SK-N-SH (cell line): ENCODE measurements around the gene SIAH3. TPM values are rescaled to one million over a fixed set of nuclear protein-coding genes. Genes with fewer than 3 reads are reported as not detected.
A peak's percentile ranks its signal among the peaks of the same experiment; 100 is the strongest.

ENCODE experiments used
- CTCF ChIA-PET: fragments of 300-600, 350-600 bp; formaldehyde crosslinking; extraction: SDS; loops from one replicate; lab custom pipeline; 2021; lab: Yijun Ruan, JAX
- POLR2A ChIA-PET: fragments of 350-600 bp; sonication (Branson Sonifier 250); formaldehyde crosslinking; extraction: SDS; loops from one replicate; lab custom pipeline; 2020; ENCODE audit warnings: antibody characterized with exemption, inconsistent platforms; lab: Yijun Ruan, JAX
- DNase-seq: peaks from one replicate; pipeline ENCODE4 v3.0.0; 2012
- H2AFZ ChIP-seq: fragments of 200-600 bp; sonication (generic); 2 replicates; pipeline ENCODE4 v1.8.1; 2016; ENCODE audit warnings: antibody characterized with exemption, mild to moderate bottlenecking, low read depth
- H3F3A ChIP-seq: fragments of 200-600 bp; sonication (generic); replicated peaks from 2 replicates; pipeline ENCODE3; 2016; ENCODE audit warnings: antibody characterized with exemption, mild to moderate bottlenecking; ENCODE audit not compliant: insufficient read depth
- H3K27ac ChIP-seq, 2 experiments: fragments of 200-500 bp in 1 of 2; fragments of 200-600 bp in 1 of 2; sonication (Bioruptor generic) in 1 of 2; sonication (generic), shearing (Covaris generic) in 1 of 2; 2 replicates each; pipeline versions ENCODE4 v1.5.1 to v1.6.1; 2014 to 2016; ENCODE audit warnings: low read depth in 2 of 2, inconsistent platforms in 1 of 2, low read length in 1 of 2, mild to moderate bottlenecking in 1 of 2, mixed read lengths in 1 of 2
- H3K27me3 ChIP-seq: fragments of 200-600 bp; sonication (generic), shearing (Covaris generic); 2 replicates; pipeline ENCODE4 v1.6.1; 2016; ENCODE audit warnings: mixed run types; ENCODE audit not compliant: insufficient read depth
- H3K36me3 ChIP-seq, 2 experiments: fragments of 200-500 bp in 1 of 2; fragments of 200-600 bp in 1 of 2; sonication (Bioruptor generic) in 1 of 2; sonication (generic) in 1 of 2; replicated peaks in 1 of 2; 2 replicates each; pipeline versions ENCODE3 to v1.5.1; 2014 to 2016; ENCODE audit warnings: low read length in 1 of 2, mild to moderate bottlenecking in 1 of 2; ENCODE audit not compliant: insufficient read depth in 2 of 2, control insufficient read depth in 1 of 2
- H3K4me1 ChIP-seq, 2 experiments: fragments of 200-500 bp in 1 of 2; fragments of 200-600 bp in 1 of 2; sonication (Bioruptor generic) in 1 of 2; sonication (generic), shearing (Covaris generic) in 1 of 2; 2 replicates each; pipeline versions ENCODE4 v1.5.1 to v1.6.1; 2014 to 2016; ENCODE audit warnings: low read depth in 1 of 2, low read length in 1 of 2, mixed run types in 1 of 2; ENCODE audit not compliant: insufficient read depth in 2 of 2, control insufficient read depth in 1 of 2
- H3K4me2 ChIP-seq: fragments of 200-600 bp; sonication (generic), shearing (Covaris generic); 2 replicates; pipeline ENCODE4 v1.6.1; 2017; ENCODE audit warnings: mixed run types
- H3K4me3 ChIP-seq, 2 experiments: fragments of 200-500 bp in 1 of 2; fragments of 200-600 bp in 1 of 2; sonication (Bioruptor generic) in 1 of 2; sonication (generic), shearing (Covaris generic) in 1 of 2; 2 replicates each; pipeline versions ENCODE4 v1.5.1 to v1.8.1; 2014 to 2016; ENCODE audit warnings: low read depth in 2 of 2, inconsistent platforms in 1 of 2, low read length in 1 of 2, mild to moderate bottlenecking in 1 of 2, mixed read lengths in 1 of 2, moderate library complexity in 1 of 2
- H3K79me2 ChIP-seq: fragments of 200-600 bp; sonication (generic); 2 replicates; pipeline ENCODE4 v1.8.1; 2017; ENCODE audit warnings: mild to moderate bottlenecking; ENCODE audit not compliant: insufficient read depth
- H3K9ac ChIP-seq: fragments of 200-600 bp; sonication (generic); 2 replicates; pipeline ENCODE4 v1.6.1; 2017; ENCODE audit warnings: mixed run types
- H3K9me2 ChIP-seq: fragments of 200-600 bp; sonication (generic); 2 replicates; pipeline ENCODE4 v1.6.1; 2017; ENCODE audit warnings: mixed run types
- H3K9me3 ChIP-seq: fragments of 200-600 bp; sonication (generic); 2 replicates; pipeline ENCODE4 v1.6.1; 2017; ENCODE audit warnings: mixed run types, mild to moderate bottlenecking, moderate library complexity
- H4K20me1 ChIP-seq: fragments of 200-600 bp; sonication (generic); 2 replicates; pipeline ENCODE4 v1.6.1; 2017; ENCODE audit warnings: mild to moderate bottlenecking, mixed run types; ENCODE audit not compliant: insufficient read depth
- FOSL2 ChIP-seq: IDR thresholded peaks from 2 replicates; pipeline ENCODE4 v1.4.0; 2012; ENCODE audit warnings: low read depth, mild to moderate bottlenecking, moderate library complexity, borderline replicate concordance
- FOXJ3 ChIP-seq: sonication (generic); formaldehyde crosslinking; IDR thresholded peaks from 2 replicates; pipeline ENCODE4 v1.5.1; 2020; ENCODE audit warnings: mild to moderate bottlenecking, missing genetic modification reagents
- GABPA ChIP-seq: IDR thresholded peaks from 2 replicates; pipeline ENCODE4 v1.4.0; 2012; ENCODE audit warnings: low read depth, mild to moderate bottlenecking
- MEF2A ChIP-seq: IDR thresholded peaks from 2 replicates; pipeline ENCODE4 v1.4.0; 2012; ENCODE audit warnings: low read depth, borderline replicate concordance
- MXI1 ChIP-seq: IDR thresholded peaks from 2 replicates; pipeline ENCODE4 v1.6.1; 2012; ENCODE audit warnings: mild to moderate bottlenecking, low read depth, low read length, improper control_type of control experiment
- RCOR1 ChIP-seq: fragments of 150-350 bp; IDR thresholded peaks from 2 replicates; pipeline ENCODE4 v1.6.1; 2017; ENCODE audit warnings: antibody characterized with exemption, low read length
- RXRA ChIP-seq: IDR thresholded peaks from 2 replicates; pipeline ENCODE4 v1.4.0; 2012; ENCODE audit warnings: low read depth, mild to moderate bottlenecking, borderline replicate concordance
- SMC3 ChIP-seq: IDR thresholded peaks from 2 replicates; pipeline ENCODE4 v1.6.1; 2012; ENCODE audit warnings: low read depth, low read length, improper control_type of control experiment
- TEAD4 ChIP-seq: IDR thresholded peaks from 2 replicates; pipeline ENCODE4 v1.4.0; 2012; ENCODE audit warnings: mild to moderate bottlenecking, borderline replicate concordance; ENCODE audit not compliant: insufficient read depth
- WGBS: methylation state at CpG from one replicate; pipeline ENCODE4 v1.1.6; 2017; ENCODE audit warnings: low lambda C conversion rate; 5-methylcytosine and 5-hydroxymethylcytosine counted together
- polyA plus RNA-seq, 3 experiments: library from polyadenylated mRNA; depleted of rRNA; stranded (reverse); fragments of >200 nt; gene quantifications; 2 replicates each; pipeline ENCODE4 v1.2.3, GENCODE V29; 2012
- TF ChIP-seq, protein P1 (sequence below): IDR thresholded peaks from 2 replicates; pipeline ENCODE4 v1.6.1; 2012; ENCODE audit warnings: mild to moderate bottlenecking, low read depth, low read length, moderate library complexity
- TF ChIP-seq, protein P2 (sequence below): IDR thresholded peaks from 2 replicates; pipeline ENCODE4 v1.4.0; 2012; ENCODE audit warnings: low read depth, borderline replicate concordance
- TF ChIP-seq, protein P3 (sequence below): fragments of 200-600 bp; sonication (generic); IDR thresholded peaks from 2 replicates; pipeline ENCODE4 v1.6.1; 2017; ENCODE audit warnings: antibody characterized with exemption, mild to moderate bottlenecking, moderate library complexity
- TF ChIP-seq, protein P4 (sequence below): IDR thresholded peaks from 2 replicates; pipeline ENCODE4 v1.4.0; 2012; ENCODE audit warnings: low read depth
- TF ChIP-seq, protein P5 (sequence below): IDR thresholded peaks from 2 replicates; pipeline ENCODE4 v1.4.0; 2012; ENCODE audit warnings: low read depth, borderline replicate concordance

Gene SIAH3
- polyA plus RNA-seq, 1 of the 3 experiments (the other 2 are of a cell fraction) = 0.08 TPM

DNA sequence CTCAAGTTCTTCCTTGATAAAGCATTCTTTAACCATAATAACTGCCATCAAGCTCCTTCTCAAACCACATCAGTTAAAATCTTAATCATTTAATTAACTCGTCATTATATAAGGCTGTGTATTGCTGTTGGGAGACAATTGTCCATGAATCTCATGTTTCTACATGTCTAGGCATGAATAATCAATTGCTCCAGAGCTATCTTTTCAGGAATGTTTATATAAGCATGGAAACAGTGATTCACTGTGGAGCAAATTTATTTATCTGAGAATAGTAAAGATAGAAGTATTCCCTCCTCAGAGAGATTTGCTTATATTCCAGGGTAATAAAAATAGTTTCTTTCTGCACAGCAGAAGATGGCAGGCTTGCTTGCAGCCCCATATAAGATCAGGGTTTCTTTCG, 78.3 kb downstream of the SIAH3 start:
- H3K4me2 ChIP-seq = no peak overlapping the region
- no peaks in the 10 kb centered on the region for H3K79me2 ChIP-seq
- TF ChIP-seq, protein P1, sequence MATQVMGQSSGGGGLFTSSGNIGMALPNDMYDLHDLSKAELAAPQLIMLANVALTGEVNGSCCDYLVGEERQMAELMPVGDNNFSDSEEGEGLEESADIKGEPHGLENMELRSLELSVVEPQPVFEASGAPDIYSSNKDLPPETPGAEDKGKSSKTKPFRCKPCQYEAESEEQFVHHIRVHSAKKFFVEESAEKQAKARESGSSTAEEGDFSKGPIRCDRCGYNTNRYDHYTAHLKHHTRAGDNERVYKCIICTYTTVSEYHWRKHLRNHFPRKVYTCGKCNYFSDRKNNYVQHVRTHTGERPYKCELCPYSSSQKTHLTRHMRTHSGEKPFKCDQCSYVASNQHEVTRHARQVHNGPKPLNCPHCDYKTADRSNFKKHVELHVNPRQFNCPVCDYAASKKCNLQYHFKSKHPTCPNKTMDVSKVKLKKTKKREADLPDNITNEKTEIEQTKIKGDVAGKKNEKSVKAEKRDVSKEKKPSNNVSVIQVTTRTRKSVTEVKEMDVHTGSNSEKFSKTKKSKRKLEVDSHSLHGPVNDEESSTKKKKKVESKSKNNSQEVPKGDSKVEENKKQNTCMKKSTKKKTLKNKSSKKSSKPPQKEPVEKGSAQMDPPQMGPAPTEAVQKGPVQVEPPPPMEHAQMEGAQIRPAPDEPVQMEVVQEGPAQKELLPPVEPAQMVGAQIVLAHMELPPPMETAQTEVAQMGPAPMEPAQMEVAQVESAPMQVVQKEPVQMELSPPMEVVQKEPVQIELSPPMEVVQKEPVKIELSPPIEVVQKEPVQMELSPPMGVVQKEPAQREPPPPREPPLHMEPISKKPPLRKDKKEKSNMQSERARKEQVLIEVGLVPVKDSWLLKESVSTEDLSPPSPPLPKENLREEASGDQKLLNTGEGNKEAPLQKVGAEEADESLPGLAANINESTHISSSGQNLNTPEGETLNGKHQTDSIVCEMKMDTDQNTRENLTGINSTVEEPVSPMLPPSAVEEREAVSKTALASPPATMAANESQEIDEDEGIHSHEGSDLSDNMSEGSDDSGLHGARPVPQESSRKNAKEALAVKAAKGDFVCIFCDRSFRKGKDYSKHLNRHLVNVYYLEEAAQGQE = no peak
- TF ChIP-seq SMC3 = no peak
- TF ChIP-seq, protein P2, sequence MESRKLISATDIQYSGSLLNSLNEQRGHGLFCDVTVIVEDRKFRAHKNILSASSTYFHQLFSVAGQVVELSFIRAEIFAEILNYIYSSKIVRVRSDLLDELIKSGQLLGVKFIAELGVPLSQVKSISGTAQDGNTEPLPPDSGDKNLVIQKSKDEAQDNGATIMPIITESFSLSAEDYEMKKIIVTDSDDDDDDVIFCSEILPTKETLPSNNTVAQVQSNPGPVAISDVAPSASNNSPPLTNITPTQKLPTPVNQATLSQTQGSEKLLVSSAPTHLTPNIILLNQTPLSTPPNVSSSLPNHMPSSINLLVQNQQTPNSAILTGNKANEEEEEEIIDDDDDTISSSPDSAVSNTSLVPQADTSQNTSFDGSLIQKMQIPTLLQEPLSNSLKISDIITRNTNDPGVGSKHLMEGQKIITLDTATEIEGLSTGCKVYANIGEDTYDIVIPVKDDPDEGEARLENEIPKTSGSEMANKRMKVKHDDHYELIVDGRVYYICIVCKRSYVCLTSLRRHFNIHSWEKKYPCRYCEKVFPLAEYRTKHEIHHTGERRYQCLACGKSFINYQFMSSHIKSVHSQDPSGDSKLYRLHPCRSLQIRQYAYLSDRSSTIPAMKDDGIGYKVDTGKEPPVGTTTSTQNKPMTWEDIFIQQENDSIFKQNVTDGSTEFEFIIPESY = no peak
- H4K20me1 ChIP-seq = no peaks in the 10 kb centered on the region
- no peaks in the 10 kb centered on the region for H3K36me3 ChIP-seq
- ChIA-PET CTCF (no interaction called here), POLR2A (no interaction called here)
- peaks cover 0 to 4% of the 10 kb centered on the region in 2 experiments; a peak in 3 of 4 replicates for H3K4me1 ChIP-seq
- H3K27me3 ChIP-seq = 0 out of 2 replicates have a peak, but pooled peaks cover 4% of the 10 kb centered on the region
- no peak for DNase-seq
- H3F3A ChIP-seq = no peaks in the 10 kb centered on the region
- H3K9ac ChIP-seq = no peak overlapping the region
- H3K9me2 ChIP-seq = no peaks in the 10 kb centered on the region
- 35% methylated on average over 2 of the region's 2 CpGs for WGBS
- H2AFZ ChIP-seq = peak overlapping the region; percentile 32; the same call in 1 of the 2 replicates
- no peak overlapping the region for H3K4me3 ChIP-seq
- H3K9me3 ChIP-seq = no peaks in the 10 kb centered on the region
- H3K27ac ChIP-seq = no peak overlapping the region

DNA sequence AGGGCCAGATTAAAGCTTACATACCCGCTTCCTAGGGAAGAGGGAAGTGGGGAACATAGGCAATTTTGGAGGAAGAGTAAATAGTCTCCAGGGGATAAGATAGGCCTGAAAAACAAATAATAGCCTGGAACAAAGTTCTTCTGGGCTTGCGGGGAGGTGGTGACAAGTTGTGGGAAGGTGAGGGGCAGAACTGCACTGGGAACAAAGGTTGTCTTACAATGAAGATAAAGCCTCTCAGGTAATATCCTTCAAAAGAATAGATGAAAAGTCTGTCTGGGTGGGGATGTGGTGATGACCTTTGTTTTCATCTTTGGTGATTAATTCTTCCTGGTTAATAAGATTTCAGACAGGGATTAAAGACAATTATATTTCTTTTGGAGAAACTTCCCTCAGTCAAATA, 80.7 kb downstream of the SIAH3 start:
- no peak overlapping the region for H3K9ac ChIP-seq
- H3F3A ChIP-seq = no peaks in the 10 kb centered on the region
- WGBS = 75% methylated on average over 2 of the region's 2 CpGs
- no peak overlapping the region for H3K4me3 ChIP-seq
- H3K27me3 ChIP-seq = 0 out of 2 replicates have a peak, but pooled peaks cover 4% of the 10 kb centered on the region
- H3K79me2 ChIP-seq = no peaks in the 10 kb centered on the region
- H3K9me2 ChIP-seq = no peaks in the 10 kb centered on the region
- CTCF ChIA-PET = interaction anchor here (1.0 kb wide), 1 partner anchor 10 kb away, joined by 3 read pairs; no protein-coding TSS in a partner anchor
- H3K9me3 ChIP-seq = no peaks in the 10 kb centered on the region
- POLR2A ChIA-PET = no interaction called here
- DNase-seq = no peak
- no peaks in the 10 kb centered on the region for H3K36me3 ChIP-seq
- H4K20me1 ChIP-seq = no peaks in the 10 kb centered on the region
- no peak overlapping the region for H2AFZ ChIP-seq
- no peak overlapping the region for H3K27ac ChIP-seq
- peaks cover 0 to 2% of the 10 kb centered on the region in 2 experiments; a peak in 3 of 4 replicates for H3K4me1 ChIP-seq
- H3K4me2 ChIP-seq = no peak overlapping the region
- TF ChIP-seq FOSL2 = no peak
- no peak for TF ChIP-seq RXRA
- no peak for TF ChIP-seq TEAD4
- TF ChIP-seq, protein P3, sequence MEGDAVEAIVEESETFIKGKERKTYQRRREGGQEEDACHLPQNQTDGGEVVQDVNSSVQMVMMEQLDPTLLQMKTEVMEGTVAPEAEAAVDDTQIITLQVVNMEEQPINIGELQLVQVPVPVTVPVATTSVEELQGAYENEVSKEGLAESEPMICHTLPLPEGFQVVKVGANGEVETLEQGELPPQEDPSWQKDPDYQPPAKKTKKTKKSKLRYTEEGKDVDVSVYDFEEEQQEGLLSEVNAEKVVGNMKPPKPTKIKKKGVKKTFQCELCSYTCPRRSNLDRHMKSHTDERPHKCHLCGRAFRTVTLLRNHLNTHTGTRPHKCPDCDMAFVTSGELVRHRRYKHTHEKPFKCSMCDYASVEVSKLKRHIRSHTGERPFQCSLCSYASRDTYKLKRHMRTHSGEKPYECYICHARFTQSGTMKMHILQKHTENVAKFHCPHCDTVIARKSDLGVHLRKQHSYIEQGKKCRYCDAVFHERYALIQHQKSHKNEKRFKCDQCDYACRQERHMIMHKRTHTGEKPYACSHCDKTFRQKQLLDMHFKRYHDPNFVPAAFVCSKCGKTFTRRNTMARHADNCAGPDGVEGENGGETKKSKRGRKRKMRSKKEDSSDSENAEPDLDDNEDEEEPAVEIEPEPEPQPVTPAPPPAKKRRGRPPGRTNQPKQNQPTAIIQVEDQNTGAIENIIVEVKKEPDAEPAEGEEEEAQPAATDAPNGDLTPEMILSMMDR = no peak
- TF ChIP-seq FOXJ3 = no peak
- TF ChIP-seq MXI1 = no peak
- TF ChIP-seq, protein P1 = no peak
- TF ChIP-seq, protein P4, sequence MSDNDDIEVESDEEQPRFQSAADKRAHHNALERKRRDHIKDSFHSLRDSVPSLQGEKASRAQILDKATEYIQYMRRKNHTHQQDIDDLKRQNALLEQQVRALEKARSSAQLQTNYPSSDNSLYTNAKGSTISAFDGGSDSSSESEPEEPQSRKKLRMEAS = no peak
- TF ChIP-seq MEF2A = no peak
- TF ChIP-seq RCOR1 = no peak
- no peak for TF ChIP-seq GABPA
- TF ChIP-seq, protein P5, sequence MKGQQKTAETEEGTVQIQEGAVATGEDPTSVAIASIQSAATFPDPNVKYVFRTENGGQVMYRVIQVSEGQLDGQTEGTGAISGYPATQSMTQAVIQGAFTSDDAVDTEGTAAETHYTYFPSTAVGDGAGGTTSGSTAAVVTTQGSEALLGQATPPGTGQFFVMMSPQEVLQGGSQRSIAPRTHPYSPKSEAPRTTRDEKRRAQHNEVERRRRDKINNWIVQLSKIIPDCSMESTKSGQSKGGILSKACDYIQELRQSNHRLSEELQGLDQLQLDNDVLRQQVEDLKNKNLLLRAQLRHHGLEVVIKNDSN = no peak
